GM21526 (cell line): ENCODE measurements around the gene FGD3.
A peak's percentile ranks its signal among the peaks of the same experiment; 100 is the strongest.

ENCODE experiments used
- ATAC-seq: cut with Tn5 transposase; IDR thresholded peaks from one replicate; pipeline ENCODE4 v1.9.1; 2021; ENCODE audit warnings: moderate library complexity; ENCODE audit not compliant: unreplicated experiment, low FRiP score

FGD3 gene

DNA sequence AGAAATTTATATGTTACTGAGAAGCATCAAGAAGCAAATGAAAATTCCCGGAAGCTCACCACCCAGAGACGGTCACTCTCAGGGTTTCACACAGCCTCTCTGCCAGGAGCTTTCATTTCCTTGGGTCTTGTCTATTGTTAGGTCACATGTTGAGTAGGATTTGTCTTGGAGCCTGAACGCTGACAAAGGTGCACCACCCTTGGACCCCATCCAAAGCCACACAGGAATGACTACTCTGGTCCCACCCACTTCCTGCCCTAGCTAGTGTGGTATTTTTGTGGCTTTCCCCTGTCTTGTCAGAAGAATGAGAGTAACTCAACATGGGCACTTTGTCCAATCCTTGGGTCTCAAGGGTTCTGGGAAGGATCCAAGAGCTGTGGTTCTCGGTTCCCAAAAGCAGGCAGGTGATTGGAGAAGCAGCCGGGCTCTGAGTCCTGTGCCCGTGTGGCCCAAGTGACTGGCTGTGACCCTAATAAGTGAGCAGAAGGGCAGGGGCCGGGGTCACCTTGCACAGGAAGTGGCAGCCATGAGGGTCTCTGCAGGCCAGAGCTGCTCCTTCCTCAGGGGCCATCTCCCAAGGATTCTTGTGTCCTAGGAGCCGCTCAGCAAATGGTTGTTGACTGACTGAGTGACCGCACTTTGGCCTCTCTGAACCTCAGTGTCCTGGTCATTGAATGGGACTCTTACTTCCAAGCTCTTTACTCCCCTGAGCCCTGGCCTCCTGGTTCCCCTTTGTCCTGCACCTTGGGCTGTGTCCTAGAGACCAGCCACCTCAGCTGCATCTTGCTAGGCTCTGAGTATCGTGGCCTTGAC is 6.9 kb downstream of the FGD3 start:
- no peak for ATAC-seq

GRCh38 chr9:92954886-92955285 is 7.6 kb downstream of the FGD3 start:
- ATAC-seq, result no peak

GRCh38 chr9:92960561-92961290 is 13.4 kb downstream of the FGD3 start:
- ATAC-seq, result no peak

GRCh38 chr9:92961627-92962302 is 14.4 kb downstream of the FGD3 start:
- ATAC-seq, result no peak

DNA sequence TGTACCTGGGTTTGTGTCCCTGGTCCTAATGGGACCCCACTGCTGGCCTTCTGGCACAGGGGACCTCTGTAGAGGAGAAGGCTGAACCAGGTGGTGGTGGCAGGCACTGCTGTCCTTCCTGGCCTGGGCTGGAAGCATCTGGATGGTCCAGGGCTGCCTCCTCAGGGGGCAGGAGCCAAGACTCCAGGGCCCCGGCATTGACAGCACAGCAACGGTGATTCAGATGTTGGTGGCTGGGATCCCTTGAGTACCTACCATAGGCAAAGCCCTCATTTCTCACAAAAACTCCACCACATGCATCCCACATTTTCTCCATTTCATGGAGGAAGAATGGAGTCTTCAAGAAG is 15.0 kb downstream of the FGD3 start:
- no peak for ATAC-seq

- no peak for ATAC-seq
Measured at GRCh38 chr9:92962846-92963245, 15.5 kb downstream of the FGD3 start.

DNA sequence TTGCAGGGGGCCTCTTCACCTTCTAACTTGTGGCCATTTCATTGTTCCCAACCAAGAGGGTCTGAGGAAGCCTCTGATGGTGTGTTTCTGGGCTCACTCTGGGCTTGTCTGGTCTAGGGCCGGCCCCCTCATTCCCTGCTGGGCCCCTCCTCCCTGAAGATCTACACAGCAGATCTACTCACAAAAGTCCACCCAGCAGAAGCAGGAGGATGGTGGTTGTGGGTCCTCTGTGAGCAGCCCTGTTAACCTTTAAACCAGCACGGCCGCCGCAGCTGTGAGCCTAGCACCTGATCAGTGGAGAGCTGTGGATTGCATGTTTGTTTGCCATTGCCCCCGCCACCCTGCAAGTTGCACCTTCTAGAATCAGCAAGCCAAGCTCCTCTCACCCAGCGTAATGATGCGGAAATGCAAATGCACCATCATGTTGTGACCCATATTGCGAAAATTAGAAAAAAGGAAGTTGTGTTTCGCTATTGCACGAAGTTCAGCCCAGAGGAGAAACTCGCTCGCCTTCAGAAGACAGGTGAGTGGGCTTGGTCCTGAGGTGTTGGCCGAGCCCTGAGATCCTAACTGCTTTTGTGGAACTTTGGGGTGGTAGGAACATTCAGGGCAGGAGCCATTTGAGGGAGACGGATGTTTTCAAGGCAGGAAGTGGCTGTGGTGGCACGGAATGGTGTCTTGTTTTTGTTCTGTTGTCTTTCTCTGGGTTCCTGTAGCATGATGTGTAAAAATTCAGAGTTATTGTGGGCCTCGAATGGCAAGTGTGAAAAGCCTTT is 16.7 kb downstream of the FGD3 start:
- ATAC-seq, result peak; percentile 77

- peak; percentile 10 for ATAC-seq
Measured at GRCh38 chr9:92964607-92965060, 17.3 kb downstream of the FGD3 start.

GRCh38 chr9:92965061-92965758 is 17.9 kb downstream of the FGD3 start:
- ATAC-seq, result no peak

GRCh38 chr9:92965759-92966517 is 18.6 kb downstream of the FGD3 start:
- no peak for ATAC-seq

DNA sequence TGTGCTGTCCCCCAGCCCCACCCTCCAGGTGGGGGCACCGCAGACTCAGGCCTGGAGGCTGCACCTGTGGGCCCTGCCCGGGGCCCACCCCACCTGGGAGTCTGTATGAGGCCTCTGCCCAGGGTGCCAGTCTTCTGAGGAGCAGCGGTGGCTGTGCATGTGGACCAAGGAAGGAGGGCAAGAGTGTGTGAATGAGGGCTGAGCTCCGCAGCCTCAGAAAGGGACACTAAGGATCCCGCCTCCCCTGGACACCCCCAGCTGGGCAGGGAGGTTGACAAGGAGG is 19.1 kb downstream of the FGD3 start:
- no peak for ATAC-seq

DNA sequence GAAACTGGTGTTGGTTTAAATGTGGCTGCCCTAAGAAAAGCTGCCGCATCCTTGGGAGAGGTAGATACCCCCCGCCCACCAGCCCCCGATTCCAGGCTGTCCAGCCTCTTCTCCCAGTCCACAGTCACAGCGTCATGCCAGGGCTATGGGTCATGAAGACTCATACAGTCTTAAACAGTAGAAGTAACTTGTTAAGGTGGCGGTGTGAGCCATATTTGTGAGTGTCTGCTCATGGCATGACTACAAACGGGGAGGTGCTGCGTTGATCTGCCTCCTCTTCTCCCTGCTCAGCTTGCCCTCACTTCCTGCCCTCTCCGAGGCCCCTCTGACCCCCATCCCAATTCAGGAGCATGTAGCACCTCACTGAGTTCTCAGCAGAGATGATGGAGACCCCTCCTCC is 20.8 kb downstream of the FGD3 start:
- ATAC-seq, result no peak

GRCh38 chr9:92969516-92970466 is 22.5 kb downstream of the FGD3 start:
- no peak for ATAC-seq

GRCh38 chr9:92970467-92970923 is 23.2 kb downstream of the FGD3 start:
- ATAC-seq, result no peak

GRCh38 chr9:92971121-92971520 is 23.8 kb downstream of the FGD3 start:
- ATAC-seq, result no peak

- ATAC-seq, result no peak
Measured at GRCh38 chr9:92971776-92972175, 24.5 kb downstream of the FGD3 start.

DNA sequence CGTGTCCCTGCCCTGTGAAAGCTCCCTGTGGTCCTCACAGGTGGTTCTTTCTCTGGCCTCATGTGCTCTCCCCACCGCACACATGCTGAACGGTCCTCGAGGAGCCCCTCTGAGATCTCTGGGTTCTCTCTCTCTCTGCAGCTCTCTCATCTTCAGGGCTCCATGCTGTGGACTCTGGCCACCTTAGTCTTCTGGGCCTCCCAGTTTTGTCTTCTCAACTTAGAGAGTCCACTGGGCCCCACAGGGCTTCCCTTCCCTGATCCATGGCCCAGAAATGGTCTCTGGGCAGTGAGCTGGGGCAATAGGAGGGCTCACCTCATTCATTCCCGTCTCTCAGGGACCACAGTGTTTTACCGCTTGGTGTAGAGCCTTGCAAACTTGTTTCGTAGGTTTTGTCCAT is 26.4 kb downstream of the FGD3 start:
- no peak for ATAC-seq

DNA sequence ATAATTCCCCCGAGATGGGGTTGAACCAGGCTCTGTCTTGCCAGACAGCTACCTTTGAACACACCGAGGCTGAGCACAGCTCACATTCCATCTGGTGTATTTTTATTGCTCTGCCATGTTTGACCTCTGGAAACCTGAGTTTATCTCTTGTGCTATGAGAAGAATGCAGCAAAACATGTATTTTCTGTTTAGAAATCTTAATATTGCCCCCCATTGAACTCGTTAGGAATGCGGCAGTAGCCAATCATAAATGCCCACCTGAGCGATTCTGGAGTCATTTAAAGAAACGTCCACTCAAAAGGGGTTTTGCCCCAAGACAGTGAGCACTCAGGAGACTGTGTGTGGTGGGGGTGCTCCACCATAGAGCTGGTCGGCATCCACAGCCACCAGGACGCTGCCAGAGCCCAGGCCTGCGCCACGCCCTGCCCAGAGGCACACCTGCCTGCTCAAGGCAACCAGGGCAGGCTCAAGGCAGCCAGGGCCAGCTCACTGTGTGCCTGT is 26.9 kb downstream of the FGD3 start:
- no peak for ATAC-seq
